NB4 (cell line): ENCODE results near the gene PEF1.

Experiments
- CTCF ChIP-seq: IDR thresholded peaks from one replicate; pipeline ENCODE4 v1.5.1; 2012; ENCODE audit warnings: low read depth, low read length
- MAX ChIP-seq: IDR thresholded peaks from 2 replicates; pipeline ENCODE4 v1.6.1; 2011; ENCODE audit warnings: low read depth, low read length
- POLR2A ChIP-seq: IDR thresholded peaks from 2 replicates; pipeline ENCODE4 v1.6.1; 2011; ENCODE audit warnings: mild to moderate bottlenecking; ENCODE audit not compliant: insufficient read length; ENCODE audit errors: extremely low read depth

DNA sequence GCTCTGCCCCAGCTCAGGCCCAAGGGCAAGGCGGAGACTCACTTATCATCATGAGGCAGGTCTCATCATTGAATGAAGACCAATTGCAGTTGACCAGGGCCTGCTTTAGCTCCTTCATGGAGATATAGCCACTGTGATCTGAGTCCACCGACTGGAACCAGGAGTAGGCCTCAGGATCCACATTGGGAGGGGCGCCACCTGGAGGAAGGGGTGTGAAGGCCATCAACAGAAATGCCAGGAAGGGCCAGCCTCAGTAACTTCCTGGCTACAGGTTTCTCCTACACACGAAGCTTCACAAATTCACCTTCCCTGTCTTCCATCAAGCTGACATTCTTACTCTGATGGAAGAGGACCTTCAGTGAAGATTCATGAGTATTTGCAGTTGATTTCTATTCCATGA lies 11.6 kb downstream of the PEF1 start:
- TF ChIP-seq POLR2A = no peak
- TF ChIP-seq CTCF = peak; percentile 60
- TF ChIP-seq MAX = no peak
